Fibroblast of skin of left biceps (primary cell): Measurements from ENCODE around the gene SPINK6.

Experiments used
- DNase-seq, 2 experiments: peaks; one replicate each; pipeline ENCODE4 v3.0.0-alpha.2; 2013; ENCODE audit warnings: low read depth in 2 of 2

The SPINK6 gene

DNA sequence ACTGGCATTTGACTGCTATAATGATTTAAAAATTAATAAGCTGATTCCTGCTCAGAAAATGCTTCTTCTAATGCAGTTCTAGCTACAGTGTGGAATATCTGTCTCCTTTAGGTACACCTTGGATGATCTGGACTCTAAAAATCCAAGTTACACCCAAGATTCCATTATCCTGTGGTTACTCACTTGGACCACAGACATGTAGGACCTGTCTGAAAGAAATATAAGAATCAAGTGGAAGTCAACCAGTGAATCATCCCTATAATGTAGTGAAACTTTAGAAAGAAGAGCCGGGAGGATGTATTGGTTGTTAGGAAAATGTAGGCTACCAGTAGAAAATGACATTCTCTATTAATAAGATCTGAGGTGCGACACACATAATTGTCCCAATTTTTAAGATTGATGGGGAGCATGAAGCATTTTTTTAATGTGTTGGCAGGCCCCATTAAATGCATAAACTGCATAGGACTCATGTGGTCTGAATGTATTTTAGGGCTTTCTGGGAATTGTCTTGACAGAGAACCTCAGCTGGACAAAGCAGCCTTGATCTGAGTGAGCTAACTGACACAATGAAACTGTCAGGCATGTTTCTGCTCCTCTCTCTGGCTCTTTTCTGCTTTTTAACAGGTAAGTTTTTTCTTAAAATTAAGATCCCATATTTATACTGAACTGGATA is at the start of gene SPINK6:
SPINK6 (plus strand) TSS at position 512 of the 673 bp plus-strand sequence; CDS start at position 567, 55 bp downstream.
- no peak for DNase-seq

- DNase-seq = no peak
Measured at GRCh38 chr5:148156609-148157008, 46.2 kb upstream of the SPINK6 start.

- no peak for DNase-seq
Measured at GRCh38 chr5:148162038-148162437, 40.8 kb upstream of the SPINK6 start.

DNA sequence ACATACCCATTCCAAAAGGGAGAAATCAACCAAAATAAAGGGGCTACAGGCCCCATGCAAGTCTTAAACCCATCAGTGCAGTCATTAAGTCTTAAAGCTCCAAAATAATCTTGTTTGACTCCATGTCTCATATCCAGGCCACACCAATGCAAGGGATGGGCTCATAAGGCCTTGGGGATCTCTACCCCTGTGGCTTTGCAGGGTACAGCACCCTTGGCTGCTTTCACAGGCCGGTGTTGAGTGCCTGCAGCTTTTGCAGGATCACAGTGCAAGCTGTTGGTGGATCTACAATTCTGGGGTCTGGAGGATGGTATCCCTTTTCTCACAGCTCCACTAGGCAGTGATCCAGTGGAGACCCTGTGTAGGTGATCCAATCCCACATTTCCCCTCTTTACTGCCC is 39.5 kb upstream of the SPINK6 start:
- DNase-seq = no peak

DNA sequence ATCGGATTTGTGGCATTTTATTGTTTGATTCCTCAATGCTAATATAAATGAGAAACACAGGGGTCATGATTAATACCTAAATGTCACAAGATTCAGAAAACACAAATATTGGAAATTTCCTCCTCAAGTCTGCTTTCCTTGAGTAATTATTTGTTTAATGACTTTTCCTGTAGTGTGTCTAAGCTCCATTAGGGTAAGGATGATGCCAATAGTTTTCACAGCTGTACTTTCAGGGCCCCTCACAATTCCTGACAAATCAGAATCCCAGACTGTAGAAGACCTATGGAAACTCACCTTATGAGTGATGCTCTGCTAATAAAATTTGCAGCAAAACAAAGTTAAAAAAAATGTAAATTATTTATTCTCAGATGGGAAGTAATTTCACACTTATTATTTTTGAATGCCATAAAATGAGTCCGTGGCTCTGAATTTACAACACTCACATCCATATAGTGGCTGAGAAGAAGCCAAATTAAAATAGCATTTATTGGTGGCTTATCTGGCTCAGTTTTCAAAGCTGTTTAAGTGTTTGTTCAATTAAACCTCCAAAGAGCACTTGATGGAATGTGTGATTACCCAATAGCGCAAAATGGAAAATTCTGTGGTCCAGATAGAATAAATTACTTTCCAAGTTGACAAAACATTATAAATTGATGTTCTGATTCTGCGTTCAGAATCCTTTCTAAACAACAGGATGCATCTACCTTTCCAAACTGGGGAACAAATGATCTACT is 36.1 kb upstream of the SPINK6 start:
- DNase-seq = no peak

GRCh38 chr5:148168246-148168645 is 34.6 kb upstream of the SPINK6 start, which contains the start of gene SPINK14:
TSS of gene SPINK14 (plus strand) at chr5:148168546. CDS start at chr5:148169733, 1,187 bp downstream.
- DNase-seq = no peak

DNA sequence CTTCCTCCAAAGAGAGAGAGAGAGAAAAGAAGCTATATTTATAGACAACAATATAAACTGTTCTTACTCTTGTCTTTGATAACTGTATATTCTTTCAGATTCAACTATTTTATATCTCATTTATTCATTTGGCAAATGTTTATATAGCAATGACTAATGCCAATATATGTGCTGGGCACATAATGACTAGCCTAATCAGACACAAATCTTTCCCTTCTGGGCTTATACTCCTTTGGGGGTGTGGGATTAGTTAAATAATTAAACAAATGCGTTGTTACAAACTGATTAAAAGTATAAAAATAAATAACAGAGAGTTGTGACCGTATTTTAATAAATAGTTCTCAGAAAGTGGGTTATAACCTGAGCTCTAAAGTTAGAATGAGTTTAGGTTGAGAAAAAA is 30.5 kb upstream of the SPINK6 start:
- DNase-seq = no peak

DNA sequence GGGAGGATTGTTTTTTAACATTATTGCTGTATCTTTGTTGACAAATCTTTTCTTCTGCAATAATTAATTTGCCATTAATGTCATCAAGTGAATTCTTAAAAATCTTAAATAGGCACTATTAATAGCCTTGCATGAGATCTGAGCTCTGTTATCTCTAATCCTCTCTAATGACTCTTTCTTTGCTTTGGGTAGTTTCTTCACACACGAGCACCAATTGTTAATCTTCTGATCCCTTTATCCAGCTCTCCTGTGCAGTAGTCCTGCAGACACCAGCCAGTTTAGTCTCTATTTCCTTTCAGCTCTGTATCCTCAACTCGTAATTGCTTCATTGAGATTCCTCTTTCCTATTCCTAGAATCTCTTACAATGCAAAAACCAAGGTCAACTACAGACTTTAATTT is 26.4 kb upstream of the SPINK6 start:
- no peak for DNase-seq

DNA sequence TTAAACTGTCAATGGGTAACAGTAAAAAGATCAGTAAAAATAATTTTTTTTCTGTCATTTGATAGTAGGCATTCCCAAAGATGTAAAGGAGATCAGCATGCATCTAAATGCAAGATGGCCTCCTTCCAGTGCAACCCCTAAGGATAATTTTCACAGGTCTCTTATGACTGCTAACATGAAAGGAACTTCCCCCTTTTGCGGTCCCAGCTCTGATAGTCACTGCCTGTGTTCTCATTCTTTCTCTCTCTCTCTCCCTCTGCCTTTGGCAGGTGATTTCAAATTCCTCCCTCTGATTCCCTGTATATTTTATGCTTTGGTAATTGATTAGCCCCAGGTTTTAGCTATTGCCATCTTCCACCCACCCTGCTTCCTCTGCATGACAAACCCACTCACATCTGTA is 25.6 kb upstream of the SPINK6 start:
- DNase-seq = no peak

GRCh38 chr5:148179234-148179824 is 23.5 kb upstream of the SPINK6 start:
- peak; percentile 6 to 9 for DNase-seq

- DNase-seq = no peak
Measured at GRCh38 chr5:148186248-148187003, 16.4 kb upstream of the SPINK6 start.

DNA sequence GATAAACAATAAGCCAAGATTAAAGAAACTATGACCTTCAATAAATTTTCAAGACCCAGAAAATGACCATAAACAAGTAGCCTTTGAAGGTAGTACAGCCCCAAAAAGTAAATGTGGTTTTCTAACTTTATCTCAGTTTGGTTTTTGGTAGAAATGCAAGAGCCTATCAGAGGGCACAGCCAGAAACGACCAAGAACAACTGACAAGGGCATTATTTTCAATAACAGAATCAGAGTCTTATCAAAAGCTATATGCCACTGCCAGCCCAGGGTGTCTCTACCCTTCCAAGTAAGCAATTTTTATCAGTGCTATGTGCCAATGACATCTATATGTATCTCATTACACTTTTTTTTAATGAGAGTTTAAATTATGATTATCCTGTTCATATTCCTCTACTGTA is 11.8 kb upstream of the SPINK6 start:
- no peak for DNase-seq

- no peak for DNase-seq
Measured at GRCh38 chr5:148193202-148193601, 9.6 kb upstream of the SPINK6 start.

DNA sequence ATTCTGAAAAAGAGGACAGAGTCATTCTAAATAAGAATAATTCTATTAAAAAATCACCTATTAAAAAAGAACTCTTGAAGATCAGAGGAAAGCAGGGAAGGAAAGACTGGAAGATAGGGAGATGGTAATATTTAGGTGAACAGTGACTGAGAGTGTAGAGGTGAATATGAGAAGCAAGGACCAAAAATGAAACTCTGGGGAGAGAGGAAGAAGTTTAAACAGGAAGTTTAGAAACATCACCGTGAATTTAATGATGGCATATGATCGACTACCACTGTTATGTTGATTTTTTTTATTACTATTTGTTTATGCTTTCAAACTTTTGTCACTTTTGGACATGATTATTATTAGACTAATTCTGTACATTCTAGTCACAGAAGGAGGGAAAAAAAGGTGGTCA is 1.7 kb upstream of the SPINK6 start:
- no peak for DNase-seq

GRCh38 chr5:148205044-148205806 is 2.4 kb downstream of the SPINK6 start:
- no peak for DNase-seq

- DNase-seq = no peak
Measured at GRCh38 chr5:148205865-148206264, 3.0 kb downstream of the SPINK6 start.

DNA sequence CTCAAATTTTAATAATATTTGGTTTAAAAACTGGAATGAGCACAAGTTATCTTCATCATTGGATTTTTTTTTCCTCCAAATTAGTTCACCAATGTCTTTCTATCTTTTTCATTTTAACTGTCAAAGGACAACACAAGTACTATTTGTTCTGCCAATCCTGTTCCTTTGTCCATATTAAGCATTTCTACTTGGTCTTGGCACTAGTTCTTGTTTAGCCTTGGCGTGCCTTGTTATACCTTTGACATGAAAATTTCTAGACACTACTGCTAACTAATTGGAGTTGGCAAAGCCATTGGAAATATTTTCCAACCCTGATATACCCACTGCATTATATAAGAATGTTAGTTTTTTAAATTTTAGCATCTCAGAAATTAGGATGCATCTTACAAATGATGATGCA is 3.8 kb downstream of the SPINK6 start:
- DNase-seq = no peak

DNA sequence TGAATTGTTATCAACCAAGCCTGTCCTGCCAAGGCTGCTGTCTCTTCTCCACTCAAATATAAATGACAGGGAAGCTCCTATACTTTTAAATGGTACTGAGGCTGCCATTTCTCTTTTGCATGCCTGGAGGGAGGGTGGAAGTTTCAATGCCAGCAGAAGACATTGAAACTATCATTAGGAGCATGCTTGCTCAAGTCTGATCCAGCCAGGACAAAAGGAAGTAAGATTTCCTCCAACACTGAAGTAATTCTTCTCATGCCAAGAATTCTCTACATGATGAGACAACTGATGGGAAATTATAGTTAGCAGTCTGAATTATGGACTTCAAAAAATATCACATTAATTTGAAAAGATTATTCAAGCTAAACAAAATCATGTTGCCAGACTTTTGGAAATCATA is 5.4 kb downstream of the SPINK6 start:
- DNase-seq = no peak

GRCh38 chr5:148209151-148209770 is 6.4 kb downstream of the SPINK6 start:
- DNase-seq = no peak

- DNase-seq = no peak
Measured at GRCh38 chr5:148214665-148215185, 11.9 kb downstream of the SPINK6 start.

DNA sequence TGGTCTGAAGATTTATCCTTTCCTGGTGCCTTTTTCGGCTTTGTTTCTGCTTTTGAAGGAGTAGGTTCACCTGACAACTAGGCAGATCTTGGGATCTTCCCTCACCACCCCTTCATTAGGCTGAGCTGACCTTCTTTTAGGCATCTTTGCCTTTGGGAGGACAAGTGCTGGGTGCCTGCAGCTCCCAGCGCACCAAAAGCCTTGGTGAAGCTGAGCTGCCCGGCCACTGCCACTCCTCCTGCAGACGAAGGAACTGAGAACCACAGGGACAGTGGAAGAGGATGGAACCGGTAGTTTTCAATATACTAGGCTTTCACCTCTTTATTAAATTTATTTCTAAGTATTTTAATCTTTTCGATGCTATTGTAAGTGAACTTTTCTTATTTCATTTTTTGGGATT is 18.7 kb downstream of the SPINK6 start:
- no peak for DNase-seq
